C1 segment of cervical spinal cord (tissue), 14 donors: ENCODE data around the gene VAPB.
"Not testable (repeated sequence)": the region's sequence is repeated elsewhere in the genome, so short reads cannot be mapped to it uniquely, and the experiment has no call there.

Experiments
- DNase-seq, 14 donors: peaks; one replicate each; lab custom pipeline; 2025; lab: John Stamatoyannopoulos, UW

VAPB gene

GRCh38 chr20:58388882-58389323 is at the start of gene VAPB:
Gene VAPB (plus strand): TSS chr20:58389229. CDS start chr20:58389460, 231 bp downstream.
- peak; percentile 64 to 98 (median 92) for DNase-seq

GRCh38 chr20:58339741-58340140 is 49.3 kb upstream of the VAPB start:
- no peak for DNase-seq

- DNase-seq = no peak
These were observed 48.9 kb upstream of the VAPB start for GRCh38 chr20:58340151-58340550.

GRCh38 chr20:58340853-58341252 is 48.2 kb upstream of the VAPB start:
- DNase-seq = no peak

- no peak for DNase-seq
These were observed 46.7 kb upstream of the VAPB start for GRCh38 chr20:58342104-58342945.

GRCh38 chr20:58344741-58345140 is 44.3 kb upstream of the VAPB start:
- DNase-seq = no peak

- no peak for DNase-seq
These were observed 39.5 kb upstream of the VAPB start for GRCh38 chr20:58349570-58349969.

- no peak for DNase-seq
These were observed 36.6 kb upstream of the VAPB start for GRCh38 chr20:58352468-58352867.

- DNase-seq = no peak
These were observed 29.6 kb upstream of the VAPB start for GRCh38 chr20:58359441-58359840.

GRCh38 chr20:58360936-58361335 is 28.1 kb upstream of the VAPB start:
- DNase-seq = no peak

- DNase-seq = no peak
These were observed 27.4 kb upstream of the VAPB start for GRCh38 chr20:58361481-58362205.

- no peak for DNase-seq
These were observed 26.9 kb upstream of the VAPB start for GRCh38 chr20:58362206-58362516.

- no peak for DNase-seq
These were observed 26.1 kb upstream of the VAPB start for GRCh38 chr20:58362970-58363369.

GRCh38 chr20:58366866-58367265 is 22.2 kb upstream of the VAPB start:
- DNase-seq = no peak

- no peak for DNase-seq
These were observed 16.2 kb upstream of the VAPB start for GRCh38 chr20:58372806-58373205.

GRCh38 chr20:58373296-58373695 is 15.7 kb upstream of the VAPB start:
- not testable (repeated sequence) for DNase-seq

- peak in 1 of 14 donors; percentile 3 for DNase-seq
These were observed 14.8 kb upstream of the VAPB start for GRCh38 chr20:58374027-58374850.

- DNase-seq = no peak
These were observed 13.9 kb upstream of the VAPB start for GRCh38 chr20:58374906-58375758.

GRCh38 chr20:58375759-58376352 is 13.2 kb upstream of the VAPB start:
- DNase-seq = no peak

- no peak for DNase-seq
These were observed 12.0 kb upstream of the VAPB start for GRCh38 chr20:58377017-58377416.
